BJ (cell line): Measurements from ENCODE around the gene MACF1. TPM values are rescaled to one million over a fixed set of nuclear protein-coding genes. Genes with fewer than 3 reads are reported as not detected.

Source experiments
- CTCF ChIA-PET: fragments of 350-600 bp; formaldehyde crosslinking; extraction: SDS; loops from one replicate; lab custom pipeline; 2021; ENCODE audit warnings: antibody characterized with exemption, inconsistent platforms; lab: Yijun Ruan, JAX
- POLR2A ChIA-PET: fragments of 300-600 bp; sonication (Branson Sonifier 250); formaldehyde crosslinking; extraction: SDS; loops from one replicate; lab custom pipeline; 2021; ENCODE audit warnings: antibody characterized with exemption; lab: Charles Lee
- DNase-seq: peaks from one replicate; pipeline ENCODE4 v3.0.0-alpha.2; 2011; ENCODE audit warnings: low read depth
- H3K27me3 ChIP-seq: 2 replicates; pipeline ENCODE4 v1.6.0; 2011; ENCODE audit warnings: low read length; ENCODE audit not compliant: control insufficient read depth, insufficient read depth
- H3K36me3 ChIP-seq: 2 replicates; pipeline ENCODE4 v1.5.1; 2011; ENCODE audit warnings: low read length; ENCODE audit not compliant: control insufficient read depth, insufficient read depth
- H3K4me3 ChIP-seq: 2 replicates; pipeline ENCODE4 v1.5.1; 2011; ENCODE audit warnings: low read depth, mild to moderate bottlenecking, control low read depth, low read length
- polyA plus RNA-seq: library from polyadenylated mRNA; depleted of rRNA; stranded (reverse); fragments of >200 nt; gene quantifications from 2 replicates; pipeline ENCODE4 v1.2.3, GENCODE V29; 2011
- TF ChIP-seq, protein P1 (sequence below): IDR thresholded peaks from 2 replicates; pipeline ENCODE4 v1.5.1; 2011; ENCODE audit warnings: low read depth, mild to moderate bottlenecking, control low read depth, inconsistent platforms, low read length, moderate library complexity; ENCODE audit not compliant: insufficient read depth

Gene MACF1
- polyA plus RNA-seq, 1 experiment = 57.3 TPM

DNA sequence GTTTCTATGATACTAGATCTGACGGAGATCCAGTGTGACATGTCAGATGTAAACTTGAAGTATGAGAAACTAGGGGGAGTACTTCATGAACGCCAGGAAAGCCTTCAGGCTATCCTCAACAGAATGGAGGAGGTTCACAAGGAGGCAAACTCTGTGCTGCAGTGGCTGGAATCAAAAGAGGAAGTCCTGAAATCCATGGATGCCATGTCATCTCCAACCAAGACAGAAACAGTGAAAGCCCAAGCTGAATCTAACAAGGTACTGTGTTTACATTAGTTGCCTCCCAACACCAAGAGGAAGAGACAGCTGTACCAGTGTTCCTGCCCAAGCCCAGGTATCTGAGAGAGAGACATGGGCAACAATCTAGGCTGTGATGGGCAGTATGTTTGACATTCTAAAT lies 174.7 kb downstream of the MACF1 start:
- TF ChIP-seq, protein P1, sequence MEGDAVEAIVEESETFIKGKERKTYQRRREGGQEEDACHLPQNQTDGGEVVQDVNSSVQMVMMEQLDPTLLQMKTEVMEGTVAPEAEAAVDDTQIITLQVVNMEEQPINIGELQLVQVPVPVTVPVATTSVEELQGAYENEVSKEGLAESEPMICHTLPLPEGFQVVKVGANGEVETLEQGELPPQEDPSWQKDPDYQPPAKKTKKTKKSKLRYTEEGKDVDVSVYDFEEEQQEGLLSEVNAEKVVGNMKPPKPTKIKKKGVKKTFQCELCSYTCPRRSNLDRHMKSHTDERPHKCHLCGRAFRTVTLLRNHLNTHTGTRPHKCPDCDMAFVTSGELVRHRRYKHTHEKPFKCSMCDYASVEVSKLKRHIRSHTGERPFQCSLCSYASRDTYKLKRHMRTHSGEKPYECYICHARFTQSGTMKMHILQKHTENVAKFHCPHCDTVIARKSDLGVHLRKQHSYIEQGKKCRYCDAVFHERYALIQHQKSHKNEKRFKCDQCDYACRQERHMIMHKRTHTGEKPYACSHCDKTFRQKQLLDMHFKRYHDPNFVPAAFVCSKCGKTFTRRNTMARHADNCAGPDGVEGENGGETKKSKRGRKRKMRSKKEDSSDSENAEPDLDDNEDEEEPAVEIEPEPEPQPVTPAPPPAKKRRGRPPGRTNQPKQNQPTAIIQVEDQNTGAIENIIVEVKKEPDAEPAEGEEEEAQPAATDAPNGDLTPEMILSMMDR = no peak
- DNase-seq = no peak
- CTCF ChIA-PET = interaction anchor here (1.4 to 2.2 kb wide), 3 partner anchors 10 to 281 kb away, joined by 4 to 11 read pairs (median 4); no protein-coding TSS in a partner anchor
- no peak overlapping the region for H3K4me3 ChIP-seq
- POLR2A ChIA-PET = no interaction called here
- no peaks in the 10 kb centered on the region for H3K27me3 ChIP-seq
- H3K36me3 ChIP-seq = peaks cover 11% of the 10 kb centered on the region

DNA sequence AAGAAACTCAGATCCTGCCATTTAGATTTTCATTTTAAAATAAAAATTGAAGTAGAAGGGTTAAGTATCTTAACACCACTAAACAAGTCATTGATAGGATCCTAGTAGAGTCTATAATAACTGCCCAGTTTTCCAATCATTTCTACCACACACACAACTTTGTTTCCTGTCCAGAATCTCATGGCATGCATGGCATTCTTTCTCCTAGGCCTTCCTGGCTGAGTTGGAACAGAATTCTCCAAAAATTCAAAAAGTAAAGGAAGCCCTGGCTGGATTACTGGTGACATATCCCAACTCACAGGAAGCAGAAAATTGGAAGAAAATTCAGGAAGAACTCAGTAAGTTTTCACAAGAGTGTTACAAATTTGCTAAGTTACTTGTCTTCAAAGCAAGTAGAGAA lies 175.5 kb downstream of the MACF1 start:
- Histone ChIP-seq H3K4me3 (no peak overlapping the region), H3K27me3 (no peaks in the 10 kb centered on the region), H3K36me3 (peaks cover 11% of the 10 kb centered on the region)
- CTCF ChIA-PET = no interaction called here
- TF ChIP-seq, protein P1 = no peak
- POLR2A ChIA-PET = no interaction called here
- no peak for DNase-seq

- TF ChIP-seq, protein P1 = no peak
- H3K4me3 ChIP-seq = no peak overlapping the region
- peaks cover 14% of the 10 kb centered on the region for H3K36me3 ChIP-seq
- DNase-seq = no peak
- ChIA-PET POLR2A (no interaction called here), CTCF (interaction anchor here (0.8 to 1.7 kb wide), 2 partner anchors 29 to 84 kb away, joined by 3 to 4 read pairs; no protein-coding TSS in a partner anchor)
- no peaks in the 10 kb centered on the region for H3K27me3 ChIP-seq
Measured at GRCh38 chr1:39381839-39382238, 177.3 kb downstream of the MACF1 start.

GRCh38 chr1:39384305-39384704 lies 179.8 kb downstream of the MACF1 start:
- POLR2A ChIA-PET = interaction anchor here (1.5 kb wide), 1 partner anchor 28 kb away, joined by 3 read pairs; no protein-coding TSS in a partner anchor
- Histone ChIP-seq H3K4me3 (no peak overlapping the region), H3K27me3 (no peaks in the 10 kb centered on the region), H3K36me3 (peaks cover 8% of the 10 kb centered on the region)
- CTCF ChIA-PET = interaction anchor here (4.4 kb wide), 1 partner anchor 27 kb away, joined by 39 read pairs; no protein-coding TSS in a partner anchor
- no peak for DNase-seq
- TF ChIP-seq, protein P1 = no peak

DNA sequence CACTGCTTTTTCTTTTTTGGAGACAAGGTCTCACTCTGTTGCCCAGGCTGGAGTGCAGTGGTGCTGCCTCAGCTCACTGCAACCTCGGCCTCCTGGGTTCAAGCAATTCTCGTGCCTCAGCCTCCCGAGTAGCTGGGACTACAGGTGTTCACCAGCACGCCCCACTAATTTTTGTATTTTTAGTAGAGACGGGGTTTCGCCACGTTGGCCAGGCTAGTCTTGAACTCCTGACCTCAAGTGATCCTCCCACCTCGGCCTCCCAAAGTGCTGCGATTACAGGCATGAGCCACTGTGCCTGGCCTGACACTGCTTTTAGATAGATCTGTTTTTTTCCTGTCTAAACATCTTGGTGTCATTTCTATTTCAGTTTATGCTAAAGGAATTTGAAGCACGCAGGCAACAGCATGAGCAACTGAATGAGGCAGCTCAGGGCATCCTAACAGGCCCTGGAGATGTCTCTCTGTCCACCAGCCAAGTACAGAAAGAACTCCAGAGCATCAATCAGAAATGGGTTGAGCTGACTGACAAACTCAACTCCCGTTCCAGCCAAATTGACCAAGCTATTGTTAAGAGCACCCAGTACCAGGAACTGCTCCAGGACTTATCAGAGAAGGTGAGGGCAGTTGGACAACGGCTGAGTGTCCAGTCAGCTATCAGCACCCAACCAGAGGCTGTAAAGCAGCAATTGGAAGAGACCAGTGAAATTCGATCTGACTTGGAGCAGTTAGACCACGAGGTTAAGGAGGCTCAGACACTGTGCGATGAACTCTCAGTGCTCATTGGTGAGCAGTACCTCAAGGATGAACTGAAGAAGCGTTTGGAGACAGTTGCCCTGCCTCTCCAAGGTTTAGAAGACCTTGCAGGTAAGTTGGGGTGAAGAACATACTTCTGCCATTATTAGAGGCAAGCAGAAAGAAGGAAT lies 180.8 kb downstream of the MACF1 start:
- no peaks in the 10 kb centered on the region for H3K27me3 ChIP-seq
- DNase-seq = no peak
- TF ChIP-seq, protein P1 = no peak
- ChIA-PET CTCF (interaction anchor here (0.7 to 4.4 kb wide), 3 partner anchors 26 to 39 kb away, joined by 3 to 39 read pairs (median 3); no protein-coding TSS in a partner anchor), POLR2A (interaction anchor here (1.5 kb wide), 1 partner anchor 27 kb away, joined by 3 read pairs; no protein-coding TSS in a partner anchor)
- peaks cover 9% of the 10 kb centered on the region for H3K36me3 ChIP-seq
- no peak overlapping the region for H3K4me3 ChIP-seq
